Liver (tissue), 3 donors: Measurements from ENCODE around the gene EBF4.

ENCODE experiments used
- GABPA ChIP-seq, 2 donors: IDR thresholded peaks in 1 of 2; conservative IDR thresholded peaks in 1 of 2; 2 replicates each; pipeline ENCODE4 v1.6.1; 2016; ENCODE audit warnings: antibody characterized with exemption in 2 of 2, mild to moderate bottlenecking in 1 of 2, moderate library complexity in 1 of 2
- RAD21 ChIP-seq, 2 donors: IDR thresholded peaks; 2 replicates each; pipeline ENCODE4 v1.6.1; 2016; ENCODE audit warnings: antibody characterized with exemption in 2 of 2, mild to moderate bottlenecking in 2 of 2
- RXRA ChIP-seq, 2 donors: IDR thresholded peaks; 2 replicates each; pipeline ENCODE4 v1.6.1; 2017 to 2018; ENCODE audit warnings: antibody characterized with exemption in 2 of 2, mild to moderate bottlenecking in 1 of 2
- SP1 ChIP-seq: IDR thresholded peaks from 2 replicates; pipeline ENCODE4 v1.6.1; 2018; ENCODE audit warnings: antibody characterized with exemption, mild to moderate bottlenecking
- YY1 ChIP-seq: IDR thresholded peaks from 2 replicates; pipeline ENCODE4 v1.6.1; 2016; ENCODE audit warnings: antibody characterized with exemption, mild to moderate bottlenecking
- TF ChIP-seq, protein P1 (sequence below): fragments of 150-350 bp; IDR thresholded peaks from 2 replicates; pipeline ENCODE4 v1.5.1; 2017; ENCODE audit warnings: improper control_type of control experiment, low read depth, low read length; ENCODE audit not compliant: missing input control
- TF ChIP-seq, protein P2 (sequence below): IDR thresholded peaks from 2 replicates; pipeline ENCODE4 v1.6.1; 2016; ENCODE audit warnings: antibody characterized with exemption
- TF ChIP-seq, protein P3 (sequence below): IDR thresholded peaks from 2 replicates; pipeline ENCODE4 v1.6.1; 2016; ENCODE audit warnings: antibody characterized with exemption
- TF ChIP-seq, protein P4 (sequence below): IDR thresholded peaks from 2 replicates; pipeline ENCODE4 v1.6.1; 2016; ENCODE audit warnings: antibody characterized with exemption
- donor health status: healthy.
- donor health status: healthy.

DNA sequence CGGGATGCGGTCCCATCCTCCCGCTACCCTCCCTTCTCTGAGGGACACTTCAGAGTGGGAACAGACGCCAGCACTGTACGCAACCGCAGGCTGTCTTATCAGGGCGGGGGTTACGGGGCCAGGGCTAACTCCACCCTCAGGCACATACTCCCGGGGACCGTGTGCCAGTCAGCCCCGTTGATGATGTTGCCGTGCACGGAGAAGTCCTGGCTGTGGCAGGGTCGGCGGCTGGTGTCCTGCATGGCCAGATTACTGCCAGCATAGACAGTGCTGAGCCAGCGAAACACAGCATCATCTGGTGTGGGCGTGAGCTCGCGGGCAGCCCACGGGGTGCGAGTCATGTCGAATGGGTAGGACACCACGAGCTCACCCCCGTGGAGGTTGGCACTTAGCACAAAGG lies 102.9 kb downstream of the EBF4 start:
- TF ChIP-seq, protein P1, sequence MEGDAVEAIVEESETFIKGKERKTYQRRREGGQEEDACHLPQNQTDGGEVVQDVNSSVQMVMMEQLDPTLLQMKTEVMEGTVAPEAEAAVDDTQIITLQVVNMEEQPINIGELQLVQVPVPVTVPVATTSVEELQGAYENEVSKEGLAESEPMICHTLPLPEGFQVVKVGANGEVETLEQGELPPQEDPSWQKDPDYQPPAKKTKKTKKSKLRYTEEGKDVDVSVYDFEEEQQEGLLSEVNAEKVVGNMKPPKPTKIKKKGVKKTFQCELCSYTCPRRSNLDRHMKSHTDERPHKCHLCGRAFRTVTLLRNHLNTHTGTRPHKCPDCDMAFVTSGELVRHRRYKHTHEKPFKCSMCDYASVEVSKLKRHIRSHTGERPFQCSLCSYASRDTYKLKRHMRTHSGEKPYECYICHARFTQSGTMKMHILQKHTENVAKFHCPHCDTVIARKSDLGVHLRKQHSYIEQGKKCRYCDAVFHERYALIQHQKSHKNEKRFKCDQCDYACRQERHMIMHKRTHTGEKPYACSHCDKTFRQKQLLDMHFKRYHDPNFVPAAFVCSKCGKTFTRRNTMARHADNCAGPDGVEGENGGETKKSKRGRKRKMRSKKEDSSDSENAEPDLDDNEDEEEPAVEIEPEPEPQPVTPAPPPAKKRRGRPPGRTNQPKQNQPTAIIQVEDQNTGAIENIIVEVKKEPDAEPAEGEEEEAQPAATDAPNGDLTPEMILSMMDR, result no peak
- no peak for TF ChIP-seq YY1
- TF ChIP-seq SP1, result no peak
- TF ChIP-seq, protein P2, sequence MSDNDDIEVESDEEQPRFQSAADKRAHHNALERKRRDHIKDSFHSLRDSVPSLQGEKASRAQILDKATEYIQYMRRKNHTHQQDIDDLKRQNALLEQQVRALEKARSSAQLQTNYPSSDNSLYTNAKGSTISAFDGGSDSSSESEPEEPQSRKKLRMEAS, result no peak
- no peak for TF ChIP-seq RAD21 (IDR thresholded peaks at IDR 0.05)
- TF ChIP-seq RXRA (IDR thresholded peaks at IDR 0.05), result no peak
- TF ChIP-seq, protein P3, sequence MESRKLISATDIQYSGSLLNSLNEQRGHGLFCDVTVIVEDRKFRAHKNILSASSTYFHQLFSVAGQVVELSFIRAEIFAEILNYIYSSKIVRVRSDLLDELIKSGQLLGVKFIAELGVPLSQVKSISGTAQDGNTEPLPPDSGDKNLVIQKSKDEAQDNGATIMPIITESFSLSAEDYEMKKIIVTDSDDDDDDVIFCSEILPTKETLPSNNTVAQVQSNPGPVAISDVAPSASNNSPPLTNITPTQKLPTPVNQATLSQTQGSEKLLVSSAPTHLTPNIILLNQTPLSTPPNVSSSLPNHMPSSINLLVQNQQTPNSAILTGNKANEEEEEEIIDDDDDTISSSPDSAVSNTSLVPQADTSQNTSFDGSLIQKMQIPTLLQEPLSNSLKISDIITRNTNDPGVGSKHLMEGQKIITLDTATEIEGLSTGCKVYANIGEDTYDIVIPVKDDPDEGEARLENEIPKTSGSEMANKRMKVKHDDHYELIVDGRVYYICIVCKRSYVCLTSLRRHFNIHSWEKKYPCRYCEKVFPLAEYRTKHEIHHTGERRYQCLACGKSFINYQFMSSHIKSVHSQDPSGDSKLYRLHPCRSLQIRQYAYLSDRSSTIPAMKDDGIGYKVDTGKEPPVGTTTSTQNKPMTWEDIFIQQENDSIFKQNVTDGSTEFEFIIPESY, result no peak
- no peak for TF ChIP-seq GABPA (IDR thresholded peaks at IDR 0.05 in 1 of 2, conservative IDR thresholded peaks at IDR 0.05 in 1 of 2)
- TF ChIP-seq, protein P4, sequence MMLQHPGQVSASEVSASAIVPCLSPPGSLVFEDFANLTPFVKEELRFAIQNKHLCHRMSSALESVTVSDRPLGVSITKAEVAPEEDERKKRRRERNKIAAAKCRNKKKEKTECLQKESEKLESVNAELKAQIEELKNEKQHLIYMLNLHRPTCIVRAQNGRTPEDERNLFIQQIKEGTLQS, result no peak
